Mucosa of gallbladder (tissue), 1 donor: ENCODE data around the gene HOGA1. TPM values are rescaled to one million over a fixed set of nuclear protein-coding genes. Genes with fewer than 3 reads are reported as not detected.
"Not testable (repeated sequence)": the region's sequence is repeated elsewhere in the genome, so short reads cannot be mapped to it uniquely, and the experiment has no call there.

Experiments used
- DNase-seq: peaks from one replicate; pipeline ENCODE4 v3.0.0-alpha.2; 2020; ENCODE audit warnings: low spot score
- total RNA-seq: library from RNA; stranded (reverse); gene quantifications from one replicate; pipeline ENCODE4 v1.2.1, GENCODE V29; 2021
- donor health status: DM: no; HTN: no; CAD: no.

HOGA1 gene
- total RNA-seq, 1 donor from 2014 or later: 13.3 TPM

GRCh38 chr10:97554336-97554735 lies 29.9 kb upstream of the HOGA1 start:
- not testable (repeated sequence) for DNase-seq

- DNase-seq: not testable (repeated sequence)
Observed at GRCh38 chr10:97555541-97555940, 28.6 kb upstream of the HOGA1 start.

- not testable (repeated sequence) for DNase-seq
Observed at GRCh38 chr10:97560731-97561381, 23.3 kb upstream of the HOGA1 start.

- DNase-seq: not testable (repeated sequence)
Observed at GRCh38 chr10:97561386-97562077, 22.7 kb upstream of the HOGA1 start.

GRCh38 chr10:97562329-97562728 lies 21.9 kb upstream of the HOGA1 start:
- DNase-seq: not testable (repeated sequence)

GRCh38 chr10:97563337-97563736 lies 20.9 kb upstream of the HOGA1 start:
- DNase-seq: no peak

GRCh38 chr10:97564776-97565175 lies 19.4 kb upstream of the HOGA1 start:
- DNase-seq: no peak

- no peak for DNase-seq
Observed at GRCh38 chr10:97566336-97566996, 17.7 kb upstream of the HOGA1 start.

- DNase-seq: no peak
Observed at GRCh38 chr10:97567891-97568290, 16.3 kb upstream of the HOGA1 start.

GRCh38 chr10:97570146-97570788 lies 13.9 kb upstream of the HOGA1 start:
- no peak for DNase-seq

GRCh38 chr10:97570789-97571471 lies 13.3 kb upstream of the HOGA1 start:
- no peak for DNase-seq

- peak; percentile 75 for DNase-seq
Observed at GRCh38 chr10:97571622-97572021, 12.6 kb upstream of the HOGA1 start.

- DNase-seq: peak; percentile 83
Observed at GRCh38 chr10:97572214-97572989, 11.8 kb upstream of the HOGA1 start, which contains the start of gene ANKRD2. ANKRD2 (plus strand) TSS chr10:97572779; CDS start chr10:97572789, 10 bp downstream.

GRCh38 chr10:97573021-97573420 lies 11.2 kb upstream of the HOGA1 start:
- DNase-seq: no peak

- no peak for DNase-seq
Observed at GRCh38 chr10:97573672-97574071, 10.5 kb upstream of the HOGA1 start.

- DNase-seq: peak; percentile 91
Observed at GRCh38 chr10:97574374-97575126, 9.6 kb upstream of the HOGA1 start.

GRCh38 chr10:97575127-97575668 lies 9.0 kb upstream of the HOGA1 start:
- DNase-seq: no peak

- DNase-seq: not testable (repeated sequence)
Observed at GRCh38 chr10:97576487-97576886, 7.7 kb upstream of the HOGA1 start.

GRCh38 chr10:97577701-97578100 lies 6.5 kb upstream of the HOGA1 start:
- no peak for DNase-seq
